ENCODE results near the gene NFATC3.

GRCh38 chr16:68267612-68268405 lies 182.6 kb downstream of the NFATC3 start:
- TF ChIP-seq CTCF (IDR thresholded peaks at IDR 0.05): no peak
- no peak for TF ChIP-seq POLR2A (IDR thresholded peaks at IDR 0.05)

Measured in body of pancreas (tissue), 4 donors.